PC-9 (cell line): ENCODE measurements around the gene TTLL5. TPM values are rescaled to one million over a fixed set of nuclear protein-coding genes. Genes with fewer than 3 reads are reported as not detected.

Experiments
- BruUV-seq: library from RNA; stranded (reverse); fragments of 400-500 nt; replicated peaks from 2 replicates; lab custom pipeline; 2021; lab: Mats Ljungman, UMichigan
- CTCF ChIA-PET: fragments of 300-600 bp; sonication (Branson Sonifier 250); formaldehyde crosslinking; loops from one replicate; lab custom pipeline; 2022; ENCODE audit warnings: antibody characterized with exemption; lab: Charles Lee
- POLR2A ChIA-PET: fragments of 300-600 bp; sonication (Branson Sonifier 250); formaldehyde crosslinking; loops from one replicate; lab custom pipeline; 2022; ENCODE audit warnings: antibody characterized with exemption; ENCODE audit not compliant: unreplicated experiment; lab: Charles Lee
- DNase-seq, 2 experiments: peaks; one replicate each; pipeline versions ENCODE4 v3.0.0 to v3.0.0-alpha.2; 2015 to 2022; ENCODE audit warnings: mixed read lengths in 1 of 2
- H2AFZ ChIP-seq: fragments of 200-600 bp; sonication (generic); 2 replicates; pipeline ENCODE4 v1.8.1; 2017; ENCODE audit warnings: antibody characterized with exemption
- H3F3A ChIP-seq: fragments of 200-600 bp; sonication (generic); 2 replicates; pipeline ENCODE4 v1.8.1; 2017; ENCODE audit warnings: antibody characterized with exemption, mild to moderate bottlenecking, low read depth; ENCODE audit not compliant: insufficient read depth
- H3K27ac ChIP-seq: fragments of 200-600 bp; sonication (generic); 2 replicates; pipeline ENCODE4 v1.6.1; 2016; ENCODE audit warnings: mixed run types
- H3K27me3 ChIP-seq: fragments of 200-600 bp; sonication (generic); 2 replicates; pipeline ENCODE4 v1.6.1; 2016; ENCODE audit warnings: low read depth, mixed run types; ENCODE audit not compliant: insufficient read depth
- H3K36me3 ChIP-seq: fragments of 200-600 bp; sonication (generic); 2 replicates; pipeline ENCODE4 v1.6.1; 2016; ENCODE audit warnings: low read depth, mixed run types
- H3K4me1 ChIP-seq: fragments of 200-600 bp; sonication (generic); replicated peaks from 2 replicates; pipeline ENCODE4 v1.6.1; 2016; ENCODE audit warnings: mixed run types; ENCODE audit not compliant: insufficient read depth
- H3K4me2 ChIP-seq: fragments of 200-600 bp; sonication (generic); 2 replicates; pipeline ENCODE4 v1.6.1; 2017; ENCODE audit warnings: mixed run types
- H3K4me3 ChIP-seq: fragments of 200-600 bp; sonication (generic); 2 replicates; pipeline ENCODE4 v1.6.1; 2016; ENCODE audit warnings: mixed run types
- H3K79me2 ChIP-seq: fragments of 200-600 bp; sonication (generic); 2 replicates; pipeline ENCODE4 v1.6.1; 2017; ENCODE audit warnings: low read depth, mixed run types
- H3K9me2 ChIP-seq: fragments of 200-600 bp; sonication (generic); 2 replicates; pipeline ENCODE4 v1.8.1; 2017; ENCODE audit warnings: mild to moderate bottlenecking; ENCODE audit not compliant: insufficient read depth
- H3K9me3 ChIP-seq: fragments of 200-600 bp; sonication (generic); 2 replicates; pipeline ENCODE4 v1.8.1; 2016; ENCODE audit warnings: low read depth; ENCODE audit not compliant: insufficient read depth
- H4K20me1 ChIP-seq: fragments of 200-600 bp; sonication (generic); 2 replicates; pipeline ENCODE4 v1.8.1; 2017; ENCODE audit not compliant: insufficient read depth
- CTCF ChIP-seq: fragments of 200-600 bp; sonication (generic); conservative IDR thresholded peaks from 2 replicates; pipeline ENCODE4 v1.6.1; 2017; ENCODE audit warnings: mixed run types, antibody characterized with exemption, mild to moderate bottlenecking, moderate library complexity
- EZH2 ChIP-seq: fragments of 200-600 bp; sonication (generic); IDR thresholded peaks from 2 replicates; pipeline ENCODE4 v1.8.0; 2017; ENCODE audit warnings: antibody characterized with exemption, low read depth
- intact Hi-C: fragments of 100-400 bp; cut with micrococcal nuclease; formaldehyde crosslinking; loops from one replicate; pipeline ENCODE4 v1.10.0; 2022; ENCODE audit not compliant: unreplicated experiment
- total RNA-seq: library from RNA; stranded (reverse); gene quantifications from 2 replicates; pipeline ENCODE4 v1.2.3, GENCODE V29; 2021

TTLL5 gene
- total RNA-seq, 1 experiment from 2014 or later, result 75.3 TPM

- Histone ChIP-seq H4K20me1 (no peaks in the 10 kb centered on the region), H3K79me2 (peaks cover 17% of the 10 kb centered on the region), H3K9me2 (no peaks in the 10 kb centered on the region), H3K4me2 (peak overlapping the region; percentile 87), H3K9me3 (no peaks in the 10 kb centered on the region), H3K4me1 (peaks cover 32% of the 10 kb centered on the region), H3K4me3 (peak overlapping the region; percentile 85; the same call in 1 of the 2 replicates), H3F3A (no peaks in the 10 kb centered on the region; the same call in 1 of the 2 replicates), H3K27me3 (no peaks in the 10 kb centered on the region), H2AFZ (no peak overlapping the region), H3K27ac (no peak overlapping the region), H3K36me3 (no peaks in the 10 kb centered on the region)
- no peak for DNase-seq
- no TSS peak for BruUV-seq
- ChIA-PET CTCF (interaction anchor here (0.6 to 3.2 kb wide), 42 partner anchors 10 to 1704 kb away, joined by 3 to 82 read pairs (median 6); partner anchors contain the start of genes ERG28, FLVCR2 and TTLL5), POLR2A (interaction anchor here (0.5 to 0.7 kb wide), 5 partner anchors 13 to 677 kb away, joined by 3 to 22 read pairs (median 8); partner anchors contain the start of gene FLVCR2)
- no peak for TF ChIP-seq EZH2
- TF ChIP-seq CTCF, result no peak
- intact Hi-C loops, result loop anchor here (2.0 to 5.0 kb wide), 2 partner anchors 321 to 530 kb away; partner anchors contain the start of genes ERG28 and TTLL5
These were observed 321.9 kb downstream of the TTLL5 start for GRCh38 chr14:75983019-75983358.

GRCh38 chr14:75984674-75985073 lies 323.6 kb downstream of the TTLL5 start:
- peaks cover 5% of the 10 kb centered on the region; the same call in 1 of the 2 replicates for H3K36me3 ChIP-seq
- POLR2A ChIA-PET, result no interaction called here
- CTCF ChIA-PET, result interaction anchor here (0.5 to 1.1 kb wide), 2 partner anchors 10 to 412 kb away, joined by 4 to 5 read pairs; no protein-coding TSS in a partner anchor
- TF ChIP-seq CTCF, result no peak
- TF ChIP-seq EZH2, result no peak
- BruUV-seq, result no TSS peak
- H3K4me3 ChIP-seq, result no peak overlapping the region; the same call in 1 of the 2 replicates
- peak overlapping the region; percentile 85 for H3K4me2 ChIP-seq
- no peaks in the 10 kb centered on the region for H3K27me3 ChIP-seq
- H3K9me2 ChIP-seq, result no peaks in the 10 kb centered on the region
- no peak for DNase-seq
- intact Hi-C loops, result loop anchor here (2.0 to 5.0 kb wide), 4 partner anchors 322 to 858 kb away; partner anchors contain the start of genes ERG28, NEK9 and TTLL5
- H3K27ac ChIP-seq, result no peak overlapping the region
- H4K20me1 ChIP-seq, result no peaks in the 10 kb centered on the region
- no peaks in the 10 kb centered on the region for H3K9me3 ChIP-seq
- peaks cover 28% of the 10 kb centered on the region for H3K4me1 ChIP-seq
- peak overlapping the region; percentile 90; the same call in 1 of the 2 replicates for H2AFZ ChIP-seq
- no peaks in the 10 kb centered on the region; the same call in 1 of the 2 replicates for H3F3A ChIP-seq
- peaks cover 17% of the 10 kb centered on the region for H3K79me2 ChIP-seq

GRCh38 chr14:75985618-75986438 lies 324.8 kb downstream of the TTLL5 start, which contains the start of gene IFT43:
Gene IFT43 (plus strand): TSS chr14:75985763. CDS start chr14:75985787, 24 bp downstream.
- peak within 1 kb of the TSS; percentile 85 for H3K4me2 ChIP-seq
- no peaks in the 10 kb centered on the region for H3K27me3 ChIP-seq
- ChIA-PET POLR2A (interaction anchor here (0.6 to 0.8 kb wide), 7 partner anchors 10 to 858 kb away, joined by 3 to 7 read pairs (median 4); no protein-coding TSS in a partner anchor), CTCF (interaction anchor here (0.6 to 1.1 kb wide), 12 partner anchors 26 to 791 kb away, joined by 3 to 9 read pairs (median 4); partner anchors contain the start of gene FLVCR2)
- TF ChIP-seq CTCF, result no peak
- no peak for TF ChIP-seq EZH2
- peak within 1 kb of the TSS; percentile 90 for H2AFZ ChIP-seq
- H3K79me2 ChIP-seq, result peaks cover 17% of the 10 kb centered on the region
- intact Hi-C loops, result loop anchor here (2.0 to 5.0 kb wide), 3 partner anchors 401 to 859 kb away; partner anchors contain the start of gene NEK9
- peak; percentile 81 to 93 for DNase-seq
- no peak within 1 kb of the TSS for H3K27ac ChIP-seq
- H3K4me1 ChIP-seq, result peaks cover 28% of the 10 kb centered on the region
- H3K4me3 ChIP-seq, result peak within 1 kb of the TSS; percentile 77
- H3K9me3 ChIP-seq, result no peaks in the 10 kb centered on the region
- no peaks in the 10 kb centered on the region for H4K20me1 ChIP-seq
- TSS peak; percentile 68 for BruUV-seq
- H3F3A ChIP-seq, result no peaks in the 10 kb centered on the region; the same call in 1 of the 2 replicates
- peaks cover 7% of the 10 kb centered on the region; the same call in 1 of the 2 replicates for H3K36me3 ChIP-seq
- H3K9me2 ChIP-seq, result no peaks in the 10 kb centered on the region
